Heart right ventricle (tissue), 16 donors: ENCODE measurements around the gene SCIN. TPM values are rescaled to one million over a fixed set of nuclear protein-coding genes. Genes with fewer than 3 reads are reported as not detected.
"Not testable (repeated sequence)": the region's sequence is repeated elsewhere in the genome, so short reads cannot be mapped to it uniquely, and the experiment has no call there.

Source experiments
- ATAC-seq, 8 donors: fragments of 200-7000 bp; cut with Tn5 transposase; one replicate each; pipeline ENCODE4 v1.9.1; 2020; ENCODE audit warnings: mild to moderate bottlenecking in 8 of 8, moderate library complexity in 8 of 8, moderate number of reproducible peaks in 1 of 8
- DNase-seq, 2 donors: peaks; one replicate each; pipeline ENCODE4 v3.0.0-alpha.2; 2020
- H3K27ac ChIP-seq, 10 donors: fragments of 200-600 bp; sonication (generic) in 2 of 10; one replicate each; pipeline versions ENCODE4 v1.5.0 to v1.8.0; 2020 to 2022; ENCODE audit warnings: mild to moderate bottlenecking in 3 of 10
- H3K27me3 ChIP-seq, 7 donors: fragments of 200-600 bp; one replicate each; pipeline ENCODE4 v1.8.0; 2021 to 2022; ENCODE audit warnings: mild to moderate bottlenecking in 2 of 7
- H3K36me3 ChIP-seq, 9 donors: fragments of 200-600 bp; sonication (generic) in 1 of 9; one replicate each; pipeline versions ENCODE4 v1.5.0 to v1.8.0; 2020 to 2022; ENCODE audit warnings: mild to moderate bottlenecking in 2 of 9
- H3K4me1 ChIP-seq, 9 donors: fragments of 200-600 bp; sonication (generic) in 1 of 9; one replicate each; pipeline versions ENCODE4 v1.5.0 to v1.8.0; 2020 to 2022; ENCODE audit warnings: mild to moderate bottlenecking in 4 of 9
- H3K4me3 ChIP-seq, 10 donors: fragments of 200-600 bp; sonication (generic) in 2 of 10; one replicate each; pipeline versions ENCODE4 v1.5.0 to v1.8.0; 2020 to 2022; ENCODE audit warnings: mild to moderate bottlenecking in 7 of 10, moderate library complexity in 2 of 10
- H3K9me3 ChIP-seq, 11 donors: fragments of 200-600 bp in 10 of 11; sonication (generic) in 2 of 11; one replicate each; pipeline versions ENCODE4 v1.5.0 to v1.8.0; 2013 to 2022; ENCODE audit warnings: mild to moderate bottlenecking in 2 of 11, control low read depth in 1 of 11, moderate library complexity in 1 of 11
- WGBS, 2 donors: extraction: QIAGEN DNeasy Blood & Tissue Kit; methylation state at CpG; one replicate each; pipeline ENCODE4 v1.1.7; 2013; ENCODE audit warnings: inconsistent platforms in 1 of 2; 5-methylcytosine and 5-hydroxymethylcytosine counted together
- intact Hi-C, 10 donors: fragments of 100-400 bp; cut with DNase I; formaldehyde crosslinking; loops; one replicate each; pipeline versions ENCODE4 v1.11.1 to v1.14.2; 2022
- polyA plus RNA-seq, 2 donors: library from polyadenylated mRNA; stranded (reverse); fragments of 200-250 nt; gene quantifications; one replicate each; pipeline ENCODE4 v1.2.3, GENCODE V29; 2013
- total RNA-seq, 10 donors: library from RNA; stranded (reverse); fragmentation: NEBNext Ultra II Directional in 3 of 10; extraction: Animal tissue kit (Norgen Biotek cat#: 25700) in 3 of 10; gene quantifications; one replicate each; pipeline versions ENCODE4 v1.2.1 to v1.2.4, GENCODE V29; 2021 to 2023
- TF ChIP-seq, protein P1 (sequence below), 9 donors: fragments of 200-600 bp; sonication (generic) in 2 of 9; IDR thresholded peaks; one replicate each; pipeline versions ENCODE4 v1.5.0 to v1.8.0; 2021 to 2022; ENCODE audit warnings: antibody characterized with exemption in 9 of 9, mild to moderate bottlenecking in 5 of 9, moderate library complexity in 1 of 9
- donor health status: Arrhythmogenic right ventricular cardiomyopathy.
- donor health status: ischemic (EF 13 %, LVEDD 7.1; RV severe dilation, severe dysfunction).
- donor health status: healthy with polysubstance abuse.
- donor health status: DM: no; HTN: yes; CAD: no.
- donor health status: DM: no; HTN: no; CAD: no.
- donor health status: ischemic (EF 25% LVEDD 6.9; RV normal size, moderate dysfunction).
- donor health status: ischemic (EF 25% LVEDD 5.7; RV mildly dilated, moderate dysfunction).
- donor health status: healthy.
- donor health status: DM: yes; HTN: yes; CAD: no.
- donor health status: Ischemic cardiomyopathy.
- donor health status: ischemic (EF 35%, LVEDD 5.7; RV mildly dilated, moderate dysfunction).
- donor health status: nonischemic (EF 11% LVEDD 7.7; RV severe dilation, severe dysfunction).
- donor health status: DM: yes; HTN: yes; CAD: no.
- donor health status: PGD.
- donor health status: ischemic (EF 29% LVEDD 5.4; RV normal size, mild dysfunction).
- donor health status: nonischemic (EF 23%, LVEDD 6.1; RV moderate dilation, normal function).

SCIN gene
- total and polyA plus RNA-seq, 12 donors = 0.01 to 1.5 (median 0.32) TPM; not detected in 3

DNA sequence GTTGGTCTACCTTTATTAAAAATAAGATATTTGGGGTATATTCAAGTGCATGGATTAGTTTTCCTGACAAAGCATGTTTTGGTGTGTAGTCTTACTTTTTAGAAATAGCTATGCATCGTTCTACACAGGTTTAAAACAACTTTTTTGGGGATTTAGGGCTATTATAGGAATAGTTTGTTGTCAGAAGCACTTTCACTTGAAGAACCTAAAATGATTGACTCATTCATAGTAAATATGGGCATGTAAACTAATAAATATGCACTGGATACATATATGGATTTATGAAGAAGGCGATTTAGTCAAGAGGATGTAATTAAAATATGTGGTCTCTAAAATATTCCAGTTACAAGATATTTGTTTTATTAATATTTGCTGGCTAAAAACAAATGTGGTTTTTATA lies 118.9 kb downstream of the SCIN start:
- peak overlapping the region in 2 of 10 donors; percentile 31 to 41 for H3K27ac ChIP-seq
- H3K27me3 ChIP-seq = no peaks in the 10 kb centered on the region
- no peak for DNase-seq
- ATAC-seq = no peak
- no peaks in the 10 kb centered on the region for H3K36me3 ChIP-seq
- WGBS, 2 donors = 66 to 80% methylated on average over 2 of the region's 2 CpGs
- H3K4me1 ChIP-seq = peaks cover 0 to 50% (median 21%) of the 10 kb centered on the region in 9 donors
- TF ChIP-seq, protein P1, sequence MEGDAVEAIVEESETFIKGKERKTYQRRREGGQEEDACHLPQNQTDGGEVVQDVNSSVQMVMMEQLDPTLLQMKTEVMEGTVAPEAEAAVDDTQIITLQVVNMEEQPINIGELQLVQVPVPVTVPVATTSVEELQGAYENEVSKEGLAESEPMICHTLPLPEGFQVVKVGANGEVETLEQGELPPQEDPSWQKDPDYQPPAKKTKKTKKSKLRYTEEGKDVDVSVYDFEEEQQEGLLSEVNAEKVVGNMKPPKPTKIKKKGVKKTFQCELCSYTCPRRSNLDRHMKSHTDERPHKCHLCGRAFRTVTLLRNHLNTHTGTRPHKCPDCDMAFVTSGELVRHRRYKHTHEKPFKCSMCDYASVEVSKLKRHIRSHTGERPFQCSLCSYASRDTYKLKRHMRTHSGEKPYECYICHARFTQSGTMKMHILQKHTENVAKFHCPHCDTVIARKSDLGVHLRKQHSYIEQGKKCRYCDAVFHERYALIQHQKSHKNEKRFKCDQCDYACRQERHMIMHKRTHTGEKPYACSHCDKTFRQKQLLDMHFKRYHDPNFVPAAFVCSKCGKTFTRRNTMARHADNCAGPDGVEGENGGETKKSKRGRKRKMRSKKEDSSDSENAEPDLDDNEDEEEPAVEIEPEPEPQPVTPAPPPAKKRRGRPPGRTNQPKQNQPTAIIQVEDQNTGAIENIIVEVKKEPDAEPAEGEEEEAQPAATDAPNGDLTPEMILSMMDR (IDR thresholded peaks at IDR 0.05) = no peak
- intact Hi-C loops = loop anchor here in 9 of 10 donors (5.0 to 10.0 kb wide), 13 partner anchors 38 to 575 kb away; no protein-coding TSS in a partner anchor
- H3K4me3 ChIP-seq = peak overlapping the region in 9 of 10 donors; percentile 19 to 99 (median 92)
- no peaks in the 10 kb centered on the region for H3K9me3 ChIP-seq

DNA sequence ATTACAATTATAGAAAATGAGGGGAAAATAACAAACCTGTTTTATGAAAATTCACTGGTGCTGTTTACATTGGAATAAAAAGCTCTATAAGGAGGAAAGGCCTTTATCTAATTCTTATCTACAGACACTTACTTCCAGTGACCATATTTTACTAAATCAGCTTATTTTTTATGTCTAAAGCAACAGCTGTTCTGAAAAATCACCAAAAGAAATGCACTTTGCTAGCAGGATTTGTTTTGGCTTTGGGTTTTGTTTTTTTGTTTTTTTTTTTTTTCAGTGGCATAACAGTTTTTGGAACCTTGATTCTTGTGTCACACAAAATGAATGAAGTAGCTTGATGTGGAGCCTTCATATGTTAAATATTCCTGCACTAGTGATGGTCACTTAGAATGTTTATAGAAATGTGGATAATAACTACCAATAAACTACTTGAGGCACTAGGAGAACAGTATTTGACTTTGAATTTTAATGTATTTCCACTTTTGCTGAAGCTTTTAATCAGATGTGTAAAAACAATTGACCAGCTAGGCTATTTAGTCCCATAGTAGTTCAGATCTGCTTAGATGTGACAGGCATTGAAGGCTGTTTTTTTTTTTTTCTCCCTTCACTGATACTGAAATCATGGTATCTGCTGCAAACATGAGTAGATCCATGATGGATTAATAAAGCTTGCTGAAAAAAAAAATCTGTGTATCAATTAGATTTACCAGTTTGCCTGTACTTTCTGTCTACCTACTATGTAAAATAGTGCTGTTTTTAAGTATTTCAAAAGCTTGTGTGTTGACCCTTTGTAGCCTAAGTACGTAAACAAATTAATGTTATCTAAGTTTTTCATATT lies 119.7 kb downstream of the SCIN start:
- Histone ChIP-seq H3K27ac (peak overlapping the region in 2 of 10 donors; percentile 19 to 31), H3K36me3 (no peaks in the 10 kb centered on the region), H3K9me3 (no peaks in the 10 kb centered on the region), H3K27me3 (no peaks in the 10 kb centered on the region), H3K4me1 (peaks cover 0 to 50% (median 21%) of the 10 kb centered on the region in 9 donors), H3K4me3 (peak overlapping the region in 9 of 10 donors; percentile 19 to 99 (median 92))
- no peak for ATAC-seq
- intact Hi-C loops = loop anchor here in 2 of 10 donors (2.0 to 10.0 kb wide), 2 partner anchors 25 to 135 kb away; no protein-coding TSS in a partner anchor
- 95 to 98% methylated on average over 1 of the region's 1 CpG for WGBS, 2 donors
- TF ChIP-seq, protein P1 (IDR thresholded peaks at IDR 0.05) = no peak
- no peak for DNase-seq

DNA sequence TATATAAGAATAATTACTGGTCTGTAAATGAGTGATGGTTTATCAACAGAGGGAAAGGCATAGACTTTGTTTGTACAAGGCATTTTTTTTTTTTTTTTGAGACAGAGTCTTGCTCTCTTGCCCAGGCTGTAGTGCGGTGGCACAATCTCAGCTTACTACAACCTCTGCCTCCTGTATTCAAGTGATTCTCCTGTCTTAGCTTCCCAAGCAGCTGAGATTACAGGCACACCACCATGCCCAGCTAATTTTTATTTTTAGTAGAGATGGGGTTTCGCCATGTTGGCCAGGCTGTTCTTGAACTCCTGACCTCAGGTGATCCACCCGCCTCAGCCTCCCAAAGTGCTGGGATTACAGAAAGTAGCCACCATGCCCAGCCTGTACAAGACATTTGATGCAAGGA lies 120.9 kb downstream of the SCIN start:
- not testable (repeated sequence) for H3K27ac ChIP-seq, DNase-seq, H3K27me3 ChIP-seq, H3K36me3 ChIP-seq, ATAC-seq, H3K4me3 ChIP-seq, H3K9me3 ChIP-seq
- 96% methylated on average over 3 of the region's 3 CpGs for WGBS, 2 donors
- intact Hi-C loops = loop anchor here in 2 of 10 donors (2.0 to 10.0 kb wide), 2 partner anchors 23 to 133 kb away; no protein-coding TSS in a partner anchor
- peaks cover 0 to 44% (median 21%) of the 10 kb centered on the region in 9 donors for H3K4me1 ChIP-seq

DNA sequence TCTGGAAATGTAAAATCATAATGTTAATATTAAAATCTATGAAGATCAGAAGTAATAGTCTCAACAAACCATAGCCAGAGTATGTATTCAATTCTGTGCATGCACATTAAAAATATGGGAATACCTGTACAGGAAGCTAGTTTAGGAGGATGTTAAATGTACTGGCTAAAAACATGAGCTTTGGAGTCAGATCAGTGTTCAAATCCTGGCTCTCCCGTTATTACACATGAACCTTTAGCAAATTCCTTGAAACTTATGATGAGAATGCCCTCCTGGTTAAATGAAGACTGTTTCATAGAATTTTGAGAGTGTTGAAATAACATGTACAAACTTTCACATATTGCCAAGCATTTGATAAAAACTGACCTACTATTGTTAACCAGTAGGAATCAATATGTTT lies 121.5 kb downstream of the SCIN start:
- Histone ChIP-seq H3K27me3 (no peaks in the 10 kb centered on the region), H3K36me3 (no peaks in the 10 kb centered on the region), H3K4me3 (no peak overlapping the region), H3K9me3 (no peaks in the 10 kb centered on the region), H3K4me1 (peaks cover 0 to 44% (median 21%) of the 10 kb centered on the region in 9 donors), H3K27ac (no peak overlapping the region)
- intact Hi-C loops = loop anchor here in 1 of 10 donors (10.0 kb wide), 1 partner anchor 133 kb away; no protein-coding TSS in a partner anchor
- ATAC-seq (no peak), DNase-seq (no peak)
- TF ChIP-seq, protein P1 (IDR thresholded peaks at IDR 0.05) = no peak
- WGBS, 2 donors = 93 to 98% methylated on average over 1 of the region's 1 CpG
